ENCODE measurements around the gene PYGB.
"Not testable (repeated sequence)": the region's sequence is repeated elsewhere in the genome, so short reads cannot be mapped to it uniquely, and the experiment has no call there.

The PYGB gene

DNA sequence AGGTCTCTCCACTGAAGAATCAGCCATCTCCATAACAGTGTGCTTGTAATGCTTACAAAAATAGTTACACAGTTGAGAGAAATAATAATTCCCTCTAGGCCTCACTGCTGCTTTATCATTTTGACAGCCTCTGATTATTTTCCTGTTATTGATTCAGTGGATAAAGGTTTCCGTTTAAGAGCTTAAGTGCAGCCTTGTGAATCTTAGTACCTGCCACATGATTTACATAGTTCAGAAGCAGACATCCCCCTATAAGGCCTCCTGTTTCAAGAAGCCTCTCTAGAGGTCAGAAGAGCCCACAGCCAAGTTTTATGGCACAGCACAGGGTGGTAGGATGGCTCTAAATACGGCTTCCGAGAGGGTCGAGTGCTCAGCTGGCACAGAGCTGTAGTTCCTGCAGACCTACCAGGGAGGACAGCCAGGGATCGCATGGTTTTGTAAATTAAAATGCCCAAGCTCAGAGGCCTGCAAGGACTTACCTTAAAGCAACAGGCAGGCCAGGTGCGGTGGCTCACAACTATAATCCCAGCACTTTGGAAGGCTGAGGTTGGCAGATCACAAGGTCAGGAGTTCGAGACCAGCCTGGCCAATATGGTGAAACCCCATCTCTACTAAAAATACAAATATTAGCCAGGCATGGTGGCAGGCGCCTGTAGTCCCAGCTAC, 17.6 kb upstream of the PYGB start:
- DNase-seq = no peak

DNA sequence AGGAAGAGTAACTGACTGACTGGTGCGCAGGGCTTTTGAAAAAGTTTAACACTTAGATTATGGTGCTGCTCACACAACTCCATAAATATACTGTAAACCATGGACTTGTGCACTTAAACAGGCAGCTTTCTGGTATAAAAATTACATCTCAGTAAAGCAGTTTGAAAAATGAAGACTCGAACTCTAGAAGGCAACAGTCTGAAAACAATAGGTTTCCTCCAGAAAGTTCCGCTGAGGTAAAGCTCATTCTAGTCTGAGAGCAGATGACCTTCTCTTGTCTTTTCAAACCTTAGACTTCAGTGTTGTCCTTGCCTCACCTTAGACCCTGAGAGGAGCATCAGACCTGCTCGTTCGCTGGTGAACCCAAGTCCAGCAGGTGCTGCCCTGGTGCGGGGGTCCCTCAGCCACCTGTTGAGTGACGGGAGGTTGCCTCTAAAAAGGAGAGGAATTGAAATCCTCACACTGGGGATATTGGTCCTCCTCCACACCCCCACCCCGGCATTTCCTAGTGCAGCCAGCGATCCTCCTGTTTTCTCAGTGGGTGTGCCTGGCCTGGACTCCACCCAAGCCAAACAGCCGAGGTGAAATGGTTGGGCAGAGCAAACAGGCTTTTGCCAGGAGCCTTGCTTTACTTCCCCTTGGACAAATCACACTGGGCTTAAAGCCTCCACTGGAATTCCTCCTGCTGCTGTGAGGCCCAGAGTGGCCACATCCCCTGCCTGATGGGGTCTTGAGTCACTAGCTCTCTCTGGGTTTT, 14.7 kb upstream of the PYGB start:
- DNase-seq = no peak

DNA sequence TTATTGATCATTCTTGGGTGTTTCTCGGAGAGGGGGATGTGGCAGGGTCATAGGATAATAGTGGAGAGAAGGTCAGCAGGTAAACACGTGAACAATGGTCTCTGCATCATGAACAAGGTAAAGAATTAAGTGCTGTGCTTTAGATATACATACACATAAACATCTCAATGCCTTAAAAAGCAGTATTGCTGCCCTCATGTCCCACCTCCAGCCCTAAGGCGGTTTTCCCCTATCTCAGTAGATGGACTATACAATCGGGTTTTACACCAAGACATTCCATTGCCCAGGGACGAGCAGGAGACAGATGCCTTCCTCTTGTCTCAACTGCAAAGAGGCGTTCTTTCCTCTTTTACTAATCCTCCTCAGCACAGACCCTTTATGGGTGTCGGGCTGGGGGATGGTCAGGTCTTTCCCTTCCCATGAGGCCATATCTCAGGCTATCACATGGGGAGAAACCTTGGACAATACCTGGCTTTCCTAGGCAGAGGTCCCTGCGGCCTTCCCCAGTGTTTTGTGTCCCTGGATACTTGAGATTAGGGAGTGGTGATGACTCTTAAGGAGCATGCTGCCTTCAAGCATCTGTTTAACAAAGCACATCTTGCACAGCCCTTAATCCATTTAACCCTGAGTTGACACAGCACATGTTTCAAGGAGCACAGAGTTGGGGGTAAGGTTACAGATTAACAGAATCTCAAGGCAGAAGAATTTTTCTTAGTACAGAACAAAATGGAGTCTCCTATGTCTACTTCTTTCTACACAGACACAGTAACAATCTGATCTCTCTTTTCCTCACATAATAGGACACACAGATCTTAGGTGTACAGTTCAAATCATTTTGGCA, 13.7 kb upstream of the PYGB start:
- DNase-seq = not testable (repeated sequence)

DNA sequence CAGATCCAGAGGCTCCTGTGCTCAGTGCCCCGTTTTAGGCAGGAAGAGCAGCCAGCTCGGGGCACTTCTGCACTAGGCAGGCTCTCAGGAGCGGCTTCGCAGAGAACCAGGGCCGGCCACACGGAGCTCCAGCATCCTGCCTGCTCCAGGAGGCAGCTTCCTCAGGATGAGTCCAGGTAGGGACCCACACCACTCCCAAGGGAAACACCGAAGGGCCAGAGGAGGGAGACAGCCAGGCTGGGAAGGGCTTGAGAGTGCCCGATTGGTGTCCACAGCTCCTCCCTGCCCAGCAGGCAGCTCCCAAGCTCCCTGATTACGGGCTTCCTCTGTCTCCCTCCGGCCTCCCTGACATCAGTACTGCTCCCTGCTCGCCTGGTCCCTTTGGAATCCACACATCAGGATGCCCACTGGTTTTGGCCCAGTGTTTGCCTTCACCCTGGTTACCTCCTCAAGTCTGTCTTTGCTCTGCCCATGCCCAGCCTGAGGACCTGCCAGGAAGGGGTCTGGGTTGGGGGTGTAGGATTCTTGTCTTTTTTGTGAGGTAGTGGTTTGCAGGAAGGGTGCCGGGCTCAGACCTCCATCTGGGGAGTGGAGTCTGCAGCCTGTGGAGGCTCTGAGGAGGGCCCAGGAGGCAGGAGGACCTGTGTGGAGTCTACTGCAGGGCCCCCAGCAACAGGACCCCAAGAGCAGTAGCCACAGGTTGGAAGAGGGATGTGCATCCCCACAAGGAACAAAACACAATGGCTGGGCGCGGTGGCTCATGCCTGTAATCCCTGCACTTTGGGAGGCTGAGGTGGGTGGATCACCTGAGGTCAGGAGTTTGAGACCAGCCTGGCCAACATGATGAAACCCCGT, 11.2 kb upstream of the PYGB start:
- no peak for DNase-seq

DNA sequence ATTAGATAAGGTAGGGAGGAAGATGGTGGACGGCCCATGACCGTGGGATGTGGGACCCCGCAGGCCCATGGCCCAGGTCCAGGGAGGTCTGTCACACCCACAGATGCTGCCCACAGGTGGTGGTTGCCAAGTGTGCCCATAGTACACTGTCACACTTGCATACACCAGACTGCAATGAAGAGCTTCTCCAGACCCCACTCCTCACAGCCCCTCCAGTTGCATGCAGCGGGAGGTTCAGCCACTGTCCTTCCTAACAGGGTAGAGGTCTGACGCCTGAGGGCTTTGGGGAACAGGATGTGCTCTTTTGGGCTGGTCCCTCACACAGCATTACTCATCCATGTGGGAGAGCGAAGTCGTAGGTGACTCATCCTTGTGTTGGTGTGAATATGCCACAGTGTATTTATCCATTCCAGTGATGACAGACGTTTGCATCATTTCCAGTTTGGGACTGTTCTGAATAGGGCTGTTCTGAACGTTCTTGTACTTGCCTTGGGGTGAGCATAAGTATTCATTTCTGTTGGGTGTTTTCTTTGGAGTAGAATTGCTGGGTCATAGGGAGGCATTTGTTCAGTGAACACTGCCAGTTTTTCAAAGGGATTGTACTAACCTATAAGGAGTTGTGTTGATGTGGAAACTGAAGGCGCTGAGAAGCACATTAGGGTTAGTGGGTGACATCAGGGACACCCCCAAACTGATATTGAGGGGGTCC, 10.1 kb upstream of the PYGB start:
- DNase-seq = peak in 1 of 2 donors; percentile 26

DNA sequence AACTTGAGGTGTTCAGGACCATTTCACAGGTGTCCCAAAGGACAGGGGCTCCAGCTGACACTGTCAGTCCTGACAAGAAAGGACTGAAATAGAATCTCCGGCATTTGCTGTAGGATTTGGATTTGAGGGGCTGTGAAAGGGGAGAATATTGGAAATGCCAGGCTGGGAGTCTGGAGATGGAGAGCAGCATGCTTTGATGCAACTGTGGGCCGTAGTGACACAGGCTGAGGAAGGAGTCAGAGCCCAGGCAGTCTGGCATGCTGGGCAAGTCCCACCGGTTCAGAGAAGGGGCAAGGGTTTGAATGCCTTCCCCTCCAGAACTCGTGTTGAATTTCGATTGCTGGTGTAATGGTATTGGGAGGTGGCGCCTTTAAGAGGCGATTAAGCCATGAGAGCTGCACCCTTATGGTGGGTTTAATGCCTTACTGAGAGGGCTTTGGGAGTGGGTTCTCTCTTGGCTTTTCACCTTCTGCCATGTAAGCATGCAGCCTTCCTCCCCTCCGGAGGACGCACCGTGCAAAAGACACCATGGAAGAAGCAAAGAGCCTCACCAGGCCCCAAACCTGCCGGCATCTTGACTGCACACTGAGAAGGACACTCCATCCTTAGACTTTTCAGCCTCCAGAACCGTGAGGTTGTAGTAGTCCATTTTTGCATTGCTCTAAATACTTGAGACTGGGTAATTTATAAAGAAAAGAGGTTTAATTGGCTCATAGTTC, 9.4 kb upstream of the PYGB start:
- no peak for DNase-seq

DNA sequence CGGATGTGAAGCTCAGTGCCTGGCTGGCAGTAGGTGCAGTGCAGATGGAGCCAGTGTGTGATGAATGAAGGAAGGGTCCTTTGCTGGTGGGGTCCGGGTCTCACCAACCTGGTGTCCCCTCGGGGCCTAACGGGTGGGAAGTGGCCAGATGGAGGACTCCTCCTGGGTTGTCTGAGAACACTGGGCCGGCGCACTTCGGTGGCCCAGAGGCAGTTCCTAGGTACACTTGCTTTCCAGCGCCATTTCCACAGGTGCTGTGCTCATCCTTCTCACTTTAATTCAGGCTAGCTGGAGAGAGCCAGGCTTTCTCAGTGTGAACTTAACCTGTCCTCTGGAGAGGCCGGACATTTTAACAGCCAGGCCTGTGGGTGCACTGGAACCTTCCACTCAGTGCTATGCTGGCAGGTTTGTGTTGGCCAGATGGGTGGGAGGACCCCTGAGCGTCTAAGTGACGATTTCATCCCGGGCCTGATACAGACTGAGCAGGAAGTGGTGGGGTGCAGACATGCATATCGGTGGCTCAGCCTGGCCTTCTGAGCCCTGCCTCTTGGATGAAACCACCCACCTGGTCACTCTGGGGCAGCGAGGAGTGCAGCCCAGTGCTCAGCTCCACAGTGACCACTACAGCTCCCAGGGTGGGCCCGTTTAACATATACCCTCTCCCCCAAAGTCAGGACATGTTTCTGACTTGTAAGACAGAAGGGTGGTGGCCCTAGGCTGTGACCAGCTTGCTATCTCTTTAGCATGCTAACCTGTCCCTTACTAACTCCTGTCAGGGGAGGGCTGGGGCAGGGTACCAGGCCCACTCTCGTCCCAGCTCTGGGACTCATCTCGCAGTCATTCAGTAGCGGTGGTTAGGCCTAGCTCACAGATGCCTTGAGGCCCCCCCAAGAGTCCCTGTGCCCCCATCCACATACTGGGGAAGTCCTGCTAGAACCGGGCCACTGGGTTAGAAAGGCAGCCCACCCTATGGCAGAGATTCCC, 8.2 kb upstream of the PYGB start:
- no peak for DNase-seq

DNA sequence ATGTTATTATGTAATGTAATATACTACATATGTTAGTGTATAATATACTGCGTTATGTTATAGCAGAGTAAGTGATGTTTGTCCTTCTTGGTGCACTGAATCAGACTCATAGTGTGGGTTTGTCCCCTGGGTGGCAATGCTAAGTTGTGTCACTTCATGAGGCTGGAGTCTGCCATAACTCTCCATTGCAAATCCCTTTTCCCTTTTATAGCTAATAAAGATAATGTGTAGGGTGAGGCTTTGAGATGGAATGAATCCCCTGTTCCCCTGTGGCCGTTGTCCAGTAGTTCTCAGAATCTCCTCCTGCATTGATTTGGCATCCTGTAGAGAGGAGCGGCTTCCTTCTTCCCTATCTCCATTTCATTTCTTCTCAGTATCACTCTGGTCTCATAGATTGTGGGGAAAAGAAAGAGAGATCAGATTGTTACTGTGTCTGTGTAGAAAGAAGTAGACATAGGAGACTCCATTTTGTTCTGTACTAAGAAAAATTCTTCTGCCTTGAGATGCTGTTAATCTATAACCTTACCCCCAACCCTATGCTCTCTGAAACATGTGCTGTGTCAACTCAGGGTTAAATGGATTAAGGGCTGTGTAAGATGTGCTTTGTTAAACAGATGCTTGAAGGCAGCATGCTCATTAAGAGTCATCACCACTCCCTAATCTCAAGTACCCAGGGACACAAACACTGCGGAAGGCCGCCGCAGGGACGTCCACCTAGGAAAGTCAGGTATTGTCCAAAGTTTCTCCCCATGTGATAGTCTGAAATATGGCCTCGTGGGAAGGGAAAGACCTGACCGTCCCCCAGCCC, 6.8 kb upstream of the PYGB start:
- DNase-seq = not testable (repeated sequence)

DNA sequence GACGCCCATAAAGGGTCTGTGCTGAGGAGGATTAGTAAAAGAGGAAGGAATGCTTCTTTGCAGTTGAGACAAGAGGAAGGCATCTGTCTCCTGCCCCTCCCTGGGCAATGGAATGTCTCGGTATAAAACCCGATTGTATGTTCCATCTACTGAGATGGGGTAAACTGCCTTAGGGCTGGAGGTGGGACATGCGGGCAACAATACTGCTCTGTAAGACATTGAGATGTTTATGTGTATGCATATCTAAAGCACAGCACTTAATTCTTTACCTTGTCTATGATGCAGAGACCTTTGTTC, 6.3 kb upstream of the PYGB start:
- DNase-seq = not testable (repeated sequence)

DNA sequence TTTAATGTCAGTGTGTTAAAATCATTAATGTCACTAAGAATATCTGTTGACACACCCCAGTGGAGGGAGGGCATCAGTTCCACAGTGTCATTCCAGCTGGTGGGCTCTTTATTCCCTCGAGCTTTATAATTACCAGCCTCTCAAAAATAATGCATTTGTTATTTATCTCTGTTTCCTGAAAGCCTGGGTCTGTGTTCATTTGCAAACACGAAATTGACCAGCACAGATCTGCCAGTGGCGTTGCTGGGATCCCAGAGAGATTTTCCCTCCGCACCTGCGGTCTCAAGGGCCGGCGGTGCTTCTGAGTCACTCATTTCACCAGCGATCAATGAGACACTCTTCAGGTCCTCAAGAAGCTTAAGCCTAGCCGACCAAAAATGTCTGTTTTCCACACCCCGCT, 5.7 kb upstream of the PYGB start:
- DNase-seq = no peak

DNA sequence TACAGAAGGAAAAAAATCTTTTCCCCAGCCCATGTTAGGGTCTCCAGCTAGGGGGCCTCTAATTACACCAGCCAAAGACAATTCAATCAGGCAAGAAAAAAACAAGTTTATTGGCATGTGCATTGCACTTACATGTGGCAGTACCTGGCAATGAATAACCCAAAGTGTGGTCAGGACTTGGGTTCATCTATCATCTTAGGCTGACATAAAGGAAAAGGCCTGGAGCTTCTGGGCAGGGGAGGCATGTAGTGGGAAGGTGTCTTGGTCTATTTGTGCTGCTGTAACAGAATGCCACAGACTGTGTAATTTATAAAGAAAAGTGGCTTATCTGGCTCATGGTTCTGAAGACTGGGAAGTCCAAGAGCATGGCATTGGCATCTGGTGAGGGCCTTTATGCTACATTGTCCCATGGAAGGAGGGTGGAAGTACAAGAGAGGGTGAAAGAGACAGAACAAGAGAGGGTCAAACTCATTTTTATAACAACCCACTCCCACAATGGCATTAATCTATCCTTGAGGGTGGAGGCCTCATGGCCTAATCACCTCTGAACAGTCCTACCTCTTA, 4.4 kb upstream of the PYGB start:
- DNase-seq = no peak

DNA sequence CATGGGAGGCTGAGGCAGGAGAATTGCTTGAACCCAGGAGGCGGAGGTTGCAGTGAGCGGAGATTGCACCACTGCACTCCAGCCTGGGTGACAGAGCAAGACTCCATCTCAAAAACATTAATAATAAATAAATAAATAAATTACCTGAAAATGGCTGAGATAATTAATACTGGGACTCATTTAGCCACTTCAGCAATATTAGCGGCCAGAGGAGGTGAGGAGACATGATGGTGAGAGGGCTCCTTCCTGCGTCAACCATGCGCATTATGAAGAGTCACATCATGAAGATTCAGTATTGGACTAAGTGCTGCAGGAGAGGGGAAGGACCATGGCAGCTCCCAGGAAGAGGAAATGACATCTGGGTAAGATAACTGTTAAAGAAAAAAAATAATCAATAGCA, 2.9 kb upstream of the PYGB start:
- DNase-seq = no peak

DNA sequence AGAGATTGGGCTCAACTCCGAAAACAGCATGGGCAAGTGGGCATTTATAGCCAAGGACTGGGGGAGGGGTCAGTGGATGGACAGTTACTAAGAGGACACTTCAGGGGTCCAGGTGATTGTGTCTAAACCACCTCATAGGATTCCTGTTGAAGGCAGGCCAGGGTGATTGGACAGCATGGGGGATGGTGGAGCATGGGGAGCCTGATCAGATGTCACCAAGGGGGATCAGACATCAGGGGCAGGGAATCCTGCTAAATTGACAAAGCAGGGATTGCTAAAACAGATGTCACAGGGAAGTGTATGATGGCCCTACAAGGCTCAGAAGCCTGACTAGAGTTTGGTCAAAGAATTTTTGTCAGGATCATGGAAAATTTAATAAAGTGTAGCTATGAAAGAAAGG, 2.4 kb upstream of the PYGB start:
- DNase-seq = no peak

DNA sequence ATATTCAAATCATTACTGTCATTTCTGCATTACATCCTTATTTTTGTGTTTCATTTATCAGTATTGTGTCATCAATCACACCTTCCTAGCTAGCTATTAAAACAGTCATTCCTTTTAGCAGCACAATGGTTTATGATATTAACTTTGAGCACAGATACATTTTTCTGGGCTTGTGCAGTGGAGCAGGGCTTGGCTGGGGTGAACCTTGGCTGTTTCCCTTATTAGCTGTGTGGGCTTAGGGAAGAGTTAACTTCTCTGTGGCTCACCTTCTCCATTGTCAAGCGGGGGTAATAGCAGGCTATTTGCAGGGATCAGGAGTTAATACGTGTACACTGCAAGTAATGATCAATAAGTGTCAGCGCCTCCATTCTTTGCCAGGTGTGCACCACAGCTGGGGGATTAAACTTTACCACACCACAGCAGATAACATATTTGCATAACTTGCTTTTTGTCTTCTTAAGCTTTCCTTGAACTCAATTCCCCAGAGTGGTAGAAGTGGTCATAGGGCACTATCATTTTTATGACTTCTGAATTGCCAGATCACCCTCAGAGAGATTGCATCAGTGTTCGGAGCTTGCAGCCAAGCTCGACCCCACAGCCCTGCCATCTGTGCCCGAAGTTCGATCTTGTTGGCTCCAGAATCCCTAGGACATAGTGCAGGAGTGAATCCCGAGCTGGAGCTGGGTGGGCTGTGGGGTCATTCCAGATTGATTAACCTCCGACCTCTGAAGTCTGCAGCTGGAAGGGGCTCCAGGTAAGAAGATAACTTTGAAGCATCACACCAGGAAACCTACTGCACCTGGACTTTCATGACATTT, 1.5 kb upstream of the PYGB start:
- DNase-seq = no peak

DNA sequence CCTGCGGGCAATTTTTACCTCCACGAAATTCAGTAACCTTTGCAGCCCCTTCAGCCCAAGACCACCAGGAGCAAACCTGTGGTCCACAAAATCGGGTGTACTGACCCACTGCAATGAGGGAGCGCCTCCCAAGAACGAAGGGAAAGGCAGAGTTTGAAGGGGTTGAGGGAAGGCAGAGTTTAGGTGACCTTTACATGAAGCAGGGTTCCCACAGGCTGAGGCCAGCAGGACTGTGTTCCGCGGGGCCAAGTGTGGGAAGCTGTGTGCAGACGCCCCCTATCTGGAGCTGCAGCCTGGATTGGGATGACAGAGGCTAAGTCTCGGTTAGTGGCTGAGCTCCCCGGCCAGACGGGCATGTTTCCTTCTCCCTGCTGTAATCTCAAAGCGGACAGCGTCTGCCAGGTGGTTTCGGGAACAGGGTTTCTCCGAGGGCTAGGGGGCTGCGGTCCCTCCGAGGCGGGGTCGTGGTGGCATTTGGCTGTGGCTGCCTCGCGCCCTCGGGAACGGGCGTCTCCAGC, 826 bp upstream of the PYGB start:
- peak; percentile 57 for DNase-seq

DNA sequence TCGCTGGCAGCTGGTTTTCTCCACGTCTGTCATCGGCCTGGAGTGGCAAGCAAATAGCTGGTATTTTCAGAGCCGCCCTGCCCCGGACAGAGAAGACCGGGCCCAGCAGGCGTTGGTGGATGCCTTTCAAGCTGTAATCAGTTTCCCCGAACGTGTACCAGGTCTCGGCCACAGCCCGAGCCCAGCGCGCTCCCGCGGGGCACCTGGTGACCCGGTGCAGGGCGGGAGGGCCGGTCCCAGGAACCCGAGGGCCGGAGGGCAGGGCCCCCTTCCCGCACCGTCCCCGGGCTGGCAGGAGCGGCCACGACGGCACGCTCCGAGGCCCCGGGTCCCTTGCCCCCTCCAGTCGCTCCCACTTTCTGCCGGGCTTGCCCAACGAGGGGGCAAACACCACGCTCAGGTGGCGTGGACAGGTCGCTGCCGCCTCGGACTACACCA, 348 bp upstream of the PYGB start:
- DNase-seq = no peak

DNA sequence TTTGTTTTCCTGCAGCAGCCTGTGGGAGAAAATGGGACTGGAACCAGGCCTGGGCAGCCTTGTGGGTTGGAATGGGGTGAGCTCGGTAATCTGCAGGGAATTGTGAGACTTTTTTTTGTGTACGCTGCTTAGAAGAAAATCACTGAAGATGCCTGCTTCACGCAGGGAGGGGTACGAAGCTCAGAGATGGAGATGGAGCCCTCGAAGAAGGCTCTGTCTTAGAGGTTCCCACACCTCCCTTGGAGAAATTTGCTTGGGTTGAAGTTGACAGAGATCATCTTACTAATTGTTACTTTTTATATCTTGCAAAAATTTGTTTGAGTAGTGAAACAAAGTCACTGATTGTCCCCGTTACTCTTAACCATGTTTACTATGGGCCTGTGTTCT, 894 bp downstream of the PYGB start:
- peak in 1 of 2 donors; percentile 61 for DNase-seq
